WTC11 (cell line): ENCODE results near the gene RANBP10.

ENCODE experiments used
- CREB1 ChIP-seq: sonication (generic); formaldehyde crosslinking; IDR thresholded peaks from 2 replicates; pipeline ENCODE4 v1.8.0; 2023; ENCODE audit warnings: mild to moderate bottlenecking, missing genetic modification reagents
- CTCF ChIP-seq: fragments of 200-600 bp; IDR thresholded peaks from 2 replicates; pipeline ENCODE4 v1.8.0; 2022; ENCODE audit warnings: antibody characterized with exemption
- NFYB ChIP-seq: sonication (generic); formaldehyde crosslinking; conservative IDR thresholded peaks from 2 replicates; pipeline ENCODE4 v1.8.0; 2022; ENCODE audit warnings: low read depth, missing genetic modification reagents
- TCF7 ChIP-seq: sonication (generic); formaldehyde crosslinking; IDR thresholded peaks from 2 replicates; pipeline ENCODE4 v1.8.0; 2022; ENCODE audit warnings: mild to moderate bottlenecking, low read depth, missing genetic modification reagents, moderate library complexity
- USF1 ChIP-seq: sonication (generic); formaldehyde crosslinking; IDR thresholded peaks from 2 replicates; pipeline ENCODE4 v1.8.0; 2022; ENCODE audit warnings: mild to moderate bottlenecking, missing genetic modification reagents
- ZNF219 ChIP-seq: sonication (generic); formaldehyde crosslinking; IDR thresholded peaks from 2 replicates; pipeline ENCODE4 v1.8.0; 2023; ENCODE audit warnings: missing genetic modification reagents, mild to moderate bottlenecking, borderline replicate concordance
- ZNF263 ChIP-seq: sonication (generic); formaldehyde crosslinking; IDR thresholded peaks from 2 replicates; pipeline ENCODE4 v1.8.1; 2022; ENCODE audit warnings: low read depth, mild to moderate bottlenecking, moderate library complexity, missing genetic modification reagents
- TF ChIP-seq, protein P1 (sequence below): sonication (generic); formaldehyde crosslinking; IDR thresholded peaks from 2 replicates; pipeline ENCODE4 v1.8.1; 2023; ENCODE audit warnings: mild to moderate bottlenecking, missing genetic modification reagents, borderline replicate concordance
- TF ChIP-seq, protein P2 (sequence below): sonication (generic); formaldehyde crosslinking; IDR thresholded peaks from 2 replicates; pipeline ENCODE4 v1.8.0; 2023; ENCODE audit warnings: mild to moderate bottlenecking, missing genetic modification reagents
- TF ChIP-seq, protein P3 (sequence below): sonication (generic); formaldehyde crosslinking; IDR thresholded peaks from 2 replicates; pipeline ENCODE4 v1.8.0; 2022; ENCODE audit warnings: mild to moderate bottlenecking, missing genetic modification reagents

DNA sequence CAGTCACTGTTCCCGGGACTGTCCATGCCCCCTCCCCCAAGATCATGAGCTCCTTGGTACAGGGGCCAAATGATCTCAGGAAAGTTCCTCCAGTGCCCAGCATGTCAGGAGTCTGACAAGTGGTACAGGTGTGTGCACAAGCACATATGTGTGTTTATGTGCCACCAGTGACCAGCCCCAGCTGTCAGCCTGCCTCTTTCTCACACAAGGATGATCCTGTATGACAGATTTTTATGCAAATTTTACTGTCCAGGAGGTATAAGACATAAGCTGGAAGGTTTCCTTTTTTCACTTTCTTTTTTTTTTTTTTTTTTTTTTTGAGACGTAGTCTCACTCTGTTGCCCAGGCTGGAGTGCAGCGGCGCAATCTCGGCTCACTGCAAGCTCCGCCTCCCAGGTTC, 55.9 kb downstream of the RANBP10 start:
- TF ChIP-seq NFYB (no peak), ZNF219 (CRISPR knock-in tag) (no peak), CTCF (no peak), TCF7 (CRISPR knock-in tag) (no peak), ZNF263 (CRISPR knock-in tag) (no peak), USF1 (CRISPR knock-in tag) (no peak), CREB1 (CRISPR knock-in tag) (no peak)
- TF ChIP-seq, protein P1, sequence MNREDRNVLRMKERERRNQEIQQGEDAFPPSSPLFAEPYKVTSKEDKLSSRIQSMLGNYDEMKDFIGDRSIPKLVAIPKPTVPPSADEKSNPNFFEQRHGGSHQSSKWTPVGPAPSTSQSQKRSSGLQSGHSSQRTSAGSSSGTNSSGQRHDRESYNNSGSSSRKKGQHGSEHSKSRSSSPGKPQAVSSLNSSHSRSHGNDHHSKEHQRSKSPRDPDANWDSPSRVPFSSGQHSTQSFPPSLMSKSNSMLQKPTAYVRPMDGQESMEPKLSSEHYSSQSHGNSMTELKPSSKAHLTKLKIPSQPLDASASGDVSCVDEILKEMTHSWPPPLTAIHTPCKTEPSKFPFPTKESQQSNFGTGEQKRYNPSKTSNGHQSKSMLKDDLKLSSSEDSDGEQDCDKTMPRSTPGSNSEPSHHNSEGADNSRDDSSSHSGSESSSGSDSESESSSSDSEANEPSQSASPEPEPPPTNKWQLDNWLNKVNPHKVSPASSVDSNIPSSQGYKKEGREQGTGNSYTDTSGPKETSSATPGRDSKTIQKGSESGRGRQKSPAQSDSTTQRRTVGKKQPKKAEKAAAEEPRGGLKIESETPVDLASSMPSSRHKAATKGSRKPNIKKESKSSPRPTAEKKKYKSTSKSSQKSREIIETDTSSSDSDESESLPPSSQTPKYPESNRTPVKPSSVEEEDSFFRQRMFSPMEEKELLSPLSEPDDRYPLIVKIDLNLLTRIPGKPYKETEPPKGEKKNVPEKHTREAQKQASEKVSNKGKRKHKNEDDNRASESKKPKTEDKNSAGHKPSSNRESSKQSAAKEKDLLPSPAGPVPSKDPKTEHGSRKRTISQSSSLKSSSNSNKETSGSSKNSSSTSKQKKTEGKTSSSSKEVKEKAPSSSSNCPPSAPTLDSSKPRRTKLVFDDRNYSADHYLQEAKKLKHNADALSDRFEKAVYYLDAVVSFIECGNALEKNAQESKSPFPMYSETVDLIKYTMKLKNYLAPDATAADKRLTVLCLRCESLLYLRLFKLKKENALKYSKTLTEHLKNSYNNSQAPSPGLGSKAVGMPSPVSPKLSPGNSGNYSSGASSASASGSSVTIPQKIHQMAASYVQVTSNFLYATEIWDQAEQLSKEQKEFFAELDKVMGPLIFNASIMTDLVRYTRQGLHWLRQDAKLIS (CRISPR knock-in tag) = no peak
- TF ChIP-seq, protein P2, sequence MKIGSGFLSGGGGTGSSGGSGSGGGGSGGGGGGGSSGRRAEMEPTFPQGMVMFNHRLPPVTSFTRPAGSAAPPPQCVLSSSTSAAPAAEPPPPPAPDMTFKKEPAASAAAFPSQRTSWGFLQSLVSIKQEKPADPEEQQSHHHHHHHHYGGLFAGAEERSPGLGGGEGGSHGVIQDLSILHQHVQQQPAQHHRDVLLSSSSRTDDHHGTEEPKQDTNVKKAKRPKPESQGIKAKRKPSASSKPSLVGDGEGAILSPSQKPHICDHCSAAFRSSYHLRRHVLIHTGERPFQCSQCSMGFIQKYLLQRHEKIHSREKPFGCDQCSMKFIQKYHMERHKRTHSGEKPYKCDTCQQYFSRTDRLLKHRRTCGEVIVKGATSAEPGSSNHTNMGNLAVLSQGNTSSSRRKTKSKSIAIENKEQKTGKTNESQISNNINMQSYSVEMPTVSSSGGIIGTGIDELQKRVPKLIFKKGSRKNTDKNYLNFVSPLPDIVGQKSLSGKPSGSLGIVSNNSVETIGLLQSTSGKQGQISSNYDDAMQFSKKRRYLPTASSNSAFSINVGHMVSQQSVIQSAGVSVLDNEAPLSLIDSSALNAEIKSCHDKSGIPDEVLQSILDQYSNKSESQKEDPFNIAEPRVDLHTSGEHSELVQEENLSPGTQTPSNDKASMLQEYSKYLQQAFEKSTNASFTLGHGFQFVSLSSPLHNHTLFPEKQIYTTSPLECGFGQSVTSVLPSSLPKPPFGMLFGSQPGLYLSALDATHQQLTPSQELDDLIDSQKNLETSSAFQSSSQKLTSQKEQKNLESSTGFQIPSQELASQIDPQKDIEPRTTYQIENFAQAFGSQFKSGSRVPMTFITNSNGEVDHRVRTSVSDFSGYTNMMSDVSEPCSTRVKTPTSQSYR (CRISPR knock-in tag) = no peak
- TF ChIP-seq, protein P3, sequence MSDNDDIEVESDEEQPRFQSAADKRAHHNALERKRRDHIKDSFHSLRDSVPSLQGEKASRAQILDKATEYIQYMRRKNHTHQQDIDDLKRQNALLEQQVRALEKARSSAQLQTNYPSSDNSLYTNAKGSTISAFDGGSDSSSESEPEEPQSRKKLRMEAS (CRISPR knock-in tag) = no peak
